Measurements from ENCODE around the gene PRKG2.

Gene PRKG2

GRCh38 chr4:81039351-81039972 is 175.6 kb downstream of the PRKG2 start:
- Mint-ChIP-seq H3K36me3 (ENCODE audit: low read depth) (no peaks in the 10 kb centered on the region), H3K4me3 (no peak overlapping the region), H3K9me3 (no peaks in the 10 kb centered on the region), H3K27ac (no peak overlapping the region), H3K27me3 (peaks cover 6% of the 10 kb centered on the region), H3K4me1 (ENCODE audit: low read depth) (no peaks in the 10 kb centered on the region)
- intact Hi-C loops (cut with micrococcal nuclease), result no loop called here

GRCh38 chr4:81038636-81039350 is 176.2 kb downstream of the PRKG2 start:
- no peaks in the 10 kb centered on the region for H3K9me3 Mint-ChIP-seq
- peaks cover 9% of the 10 kb centered on the region for H3K27me3 Mint-ChIP-seq
- H3K4me1 Mint-ChIP-seq (ENCODE audit: low read depth), result no peaks in the 10 kb centered on the region
- no peak overlapping the region for H3K4me3 Mint-ChIP-seq
- H3K36me3 Mint-ChIP-seq (ENCODE audit: low read depth), result no peaks in the 10 kb centered on the region
- H3K27ac Mint-ChIP-seq, result no peak overlapping the region
- intact Hi-C loops (cut with micrococcal nuclease), result no loop called here

Measured in dendritic cell treated with granulocyte-macrophage colony-stimulating factor and Interleukin-4, amounts not matched to agents 40 ng/mL and 50 ng/mL, for 4 days (primary cell).